ENCODE measurements around the gene HHAT.

Gene HHAT

DNA sequence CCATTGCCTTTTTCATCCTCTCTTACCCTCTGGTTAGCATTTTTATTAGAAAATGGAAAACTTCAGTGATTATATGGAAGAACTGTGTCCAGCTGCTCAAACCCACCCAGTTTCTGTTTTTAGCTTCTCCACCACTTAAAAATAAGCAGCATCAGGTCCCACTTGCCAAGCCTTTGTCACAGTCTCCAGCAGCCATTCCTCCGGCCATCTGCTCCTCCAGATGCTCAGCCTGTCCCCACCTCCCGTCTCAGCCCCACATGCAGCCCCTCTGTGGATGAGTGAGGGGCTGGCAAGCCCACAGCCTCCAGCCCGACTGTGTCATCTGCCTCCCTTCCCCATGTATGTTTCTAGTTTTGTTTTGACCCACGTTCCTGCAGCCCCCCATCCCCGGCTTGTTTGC, 289.7 kb downstream of the HHAT start:
- no peaks in the 10 kb centered on the region for H3K36me3 ChIP-seq (ENCODE audit: control insufficient read depth, insufficient read depth, low read length)
- no peak for DNase-seq
- no peaks in the 10 kb centered on the region for H3K9me3 ChIP-seq (ENCODE audit: control insufficient read depth, low read length)
- no peaks in the 10 kb centered on the region for H3K4me1 ChIP-seq (ENCODE audit: control insufficient read depth, insufficient read depth, low read length, poor library complexity, severe bottlenecking)
- no peak overlapping the region for H3K27ac ChIP-seq (ENCODE audit: insufficient read depth, low read length, poor library complexity, severe bottlenecking)
- H3K4me3 ChIP-seq (ENCODE audit: insufficient read depth, low read depth, low read length, poor library complexity, severe bottlenecking): no peak overlapping the region
- H3K27me3 ChIP-seq (replicated peaks; ENCODE audit: control insufficient read depth, insufficient read depth, low read length, poor library complexity, severe bottlenecking): no peaks in the 10 kb centered on the region

DNA sequence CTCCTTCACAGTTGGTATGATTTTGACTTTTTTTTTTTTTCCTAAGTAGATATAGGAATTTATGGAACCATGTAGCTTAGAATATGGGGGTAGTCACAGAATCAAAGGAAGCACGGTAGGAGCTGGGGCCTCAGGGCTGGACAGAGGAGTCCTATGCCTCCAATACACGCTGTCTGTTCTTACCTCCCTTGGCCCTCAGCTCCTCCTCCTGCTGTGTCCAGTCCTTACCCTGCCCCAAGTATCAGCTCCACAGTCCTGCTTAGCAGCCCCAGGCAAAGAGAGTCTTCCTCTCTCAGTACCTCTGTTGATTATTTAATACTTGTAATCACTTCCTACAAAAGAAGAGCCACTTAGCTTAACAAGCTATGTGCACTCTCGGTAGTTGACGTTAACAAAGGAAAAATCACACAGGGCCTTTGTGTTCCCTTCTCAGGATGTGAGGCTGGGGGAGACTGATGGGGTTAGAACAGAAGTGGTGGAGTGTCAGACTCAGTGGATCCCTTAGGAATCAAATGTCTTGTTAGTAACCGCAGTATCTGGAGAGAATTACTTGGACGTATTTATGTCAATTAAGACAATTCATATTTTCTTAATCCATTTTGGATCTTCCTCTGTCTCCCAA, 292.3 kb downstream of the HHAT start:
- no peak for DNase-seq
- H3K9me3 ChIP-seq (ENCODE audit: control insufficient read depth, low read length): no peaks in the 10 kb centered on the region
- no peak overlapping the region for H3K4me3 ChIP-seq (ENCODE audit: insufficient read depth, low read depth, low read length, poor library complexity, severe bottlenecking)
- no peak overlapping the region for H3K27ac ChIP-seq (ENCODE audit: insufficient read depth, low read length, poor library complexity, severe bottlenecking)
- no peaks in the 10 kb centered on the region for H3K36me3 ChIP-seq (ENCODE audit: control insufficient read depth, insufficient read depth, low read length)
- no peaks in the 10 kb centered on the region for H3K4me1 ChIP-seq (ENCODE audit: control insufficient read depth, insufficient read depth, low read length, poor library complexity, severe bottlenecking)
- no peaks in the 10 kb centered on the region for H3K27me3 ChIP-seq (replicated peaks; ENCODE audit: control insufficient read depth, insufficient read depth, low read length, poor library complexity, severe bottlenecking)

DNA sequence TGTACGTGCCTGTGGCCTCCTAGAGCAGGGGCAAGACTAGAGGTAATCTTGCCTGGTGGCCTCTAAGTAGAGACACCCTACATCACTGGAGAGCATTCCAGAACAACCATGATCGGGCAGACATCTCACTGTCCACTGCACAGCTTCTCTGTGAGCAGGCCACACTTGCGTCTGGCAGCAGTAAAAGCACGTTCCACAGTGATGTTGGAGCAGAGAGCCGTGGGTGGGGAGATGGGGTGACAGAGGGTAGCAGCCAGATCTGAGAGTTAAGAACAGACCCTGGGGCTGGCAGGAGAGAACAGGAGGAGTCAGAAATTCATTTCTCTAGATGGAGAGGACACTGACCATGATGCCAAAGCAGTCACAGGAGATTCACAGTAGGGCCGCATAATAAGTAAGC, 293.0 kb downstream of the HHAT start:
- H3K4me1 ChIP-seq (ENCODE audit: control insufficient read depth, insufficient read depth, low read length, poor library complexity, severe bottlenecking): no peaks in the 10 kb centered on the region
- H3K27me3 ChIP-seq (replicated peaks; ENCODE audit: control insufficient read depth, insufficient read depth, low read length, poor library complexity, severe bottlenecking): no peaks in the 10 kb centered on the region
- H3K9me3 ChIP-seq (ENCODE audit: control insufficient read depth, low read length): no peaks in the 10 kb centered on the region
- H3K36me3 ChIP-seq (ENCODE audit: control insufficient read depth, insufficient read depth, low read length): no peaks in the 10 kb centered on the region
- DNase-seq: no peak
- no peak overlapping the region for H3K4me3 ChIP-seq (ENCODE audit: insufficient read depth, low read depth, low read length, poor library complexity, severe bottlenecking)
- no peak overlapping the region for H3K27ac ChIP-seq (ENCODE audit: insufficient read depth, low read length, poor library complexity, severe bottlenecking)

DNA sequence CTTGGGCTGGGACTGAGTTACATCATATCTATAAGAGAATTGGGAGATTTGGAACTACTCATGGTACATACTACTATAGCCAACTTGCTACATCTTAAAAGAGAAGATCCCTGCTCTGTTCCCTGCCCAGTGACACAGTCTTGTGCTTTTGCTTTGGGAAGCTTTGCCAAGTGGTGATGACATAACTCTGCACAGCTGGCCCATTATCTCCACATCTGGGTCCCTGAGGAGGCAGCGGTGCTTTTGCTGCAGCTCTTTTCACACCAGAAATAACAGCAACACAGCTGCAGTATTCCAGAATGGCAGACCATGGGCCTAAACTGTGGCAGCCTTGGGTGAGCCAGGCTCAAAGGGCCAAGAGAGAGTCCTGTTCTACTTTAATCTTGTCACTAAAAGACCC, 296.0 kb downstream of the HHAT start:
- H3K9me3 ChIP-seq (ENCODE audit: control insufficient read depth, low read length): no peaks in the 10 kb centered on the region
- H3K27ac ChIP-seq (ENCODE audit: insufficient read depth, low read length, poor library complexity, severe bottlenecking): no peak overlapping the region
- no peak for DNase-seq
- H3K4me3 ChIP-seq (ENCODE audit: insufficient read depth, low read depth, low read length, poor library complexity, severe bottlenecking): no peak overlapping the region
- no peaks in the 10 kb centered on the region for H3K27me3 ChIP-seq (replicated peaks; ENCODE audit: control insufficient read depth, insufficient read depth, low read length, poor library complexity, severe bottlenecking)
- H3K36me3 ChIP-seq (ENCODE audit: control insufficient read depth, insufficient read depth, low read length): no peaks in the 10 kb centered on the region
- H3K4me1 ChIP-seq (ENCODE audit: control insufficient read depth, insufficient read depth, low read length, poor library complexity, severe bottlenecking): no peaks in the 10 kb centered on the region

DNA sequence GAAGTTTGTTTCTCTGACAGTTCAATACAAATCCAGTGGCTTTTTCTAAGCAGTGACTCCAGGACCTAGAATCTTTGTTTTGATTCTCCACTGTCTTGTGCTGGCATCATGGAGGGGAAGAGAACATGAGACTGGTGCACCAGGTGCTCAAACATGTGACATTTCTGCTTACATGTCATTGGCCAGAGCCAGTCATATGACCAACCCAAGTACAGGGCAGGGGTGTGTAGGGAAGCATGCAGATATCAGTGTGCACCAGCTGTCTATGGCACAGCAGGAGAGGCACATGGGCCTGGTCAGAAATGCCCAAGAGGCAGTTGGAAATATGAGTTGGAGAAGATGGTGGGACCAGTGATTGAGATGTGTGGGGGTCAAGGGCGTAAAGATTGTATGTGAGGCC, 297.0 kb downstream of the HHAT start:
- H3K27me3 ChIP-seq (replicated peaks; ENCODE audit: control insufficient read depth, insufficient read depth, low read length, poor library complexity, severe bottlenecking): no peaks in the 10 kb centered on the region
- H3K36me3 ChIP-seq (ENCODE audit: control insufficient read depth, insufficient read depth, low read length): no peaks in the 10 kb centered on the region
- no peak overlapping the region for H3K4me3 ChIP-seq (ENCODE audit: insufficient read depth, low read depth, low read length, poor library complexity, severe bottlenecking)
- no peaks in the 10 kb centered on the region for H3K9me3 ChIP-seq (ENCODE audit: control insufficient read depth, low read length)
- no peak overlapping the region for H3K27ac ChIP-seq (ENCODE audit: insufficient read depth, low read length, poor library complexity, severe bottlenecking)
- no peak for DNase-seq
- no peaks in the 10 kb centered on the region for H3K4me1 ChIP-seq (ENCODE audit: control insufficient read depth, insufficient read depth, low read length, poor library complexity, severe bottlenecking)

DNA sequence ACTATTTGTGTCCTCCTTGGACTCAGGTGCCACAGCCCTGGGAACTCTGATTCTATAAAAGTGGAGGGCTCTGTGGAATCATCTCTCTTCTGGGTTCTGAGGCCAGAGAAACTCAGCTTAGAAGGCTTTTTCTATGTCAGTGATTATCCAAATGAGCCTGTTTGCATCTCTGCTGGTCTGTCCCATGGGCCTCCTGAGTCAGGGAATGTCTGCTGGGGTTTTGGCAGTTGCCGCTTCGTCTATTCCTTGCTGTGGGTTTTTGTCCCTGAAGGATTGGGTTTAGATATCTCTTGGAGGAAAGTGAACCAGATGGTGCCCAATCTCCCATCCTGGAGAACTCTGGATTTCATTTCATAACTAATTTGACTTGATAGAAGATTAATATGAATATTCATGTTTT, 297.6 kb downstream of the HHAT start:
- H3K4me3 ChIP-seq (ENCODE audit: insufficient read depth, low read depth, low read length, poor library complexity, severe bottlenecking): no peak overlapping the region
- no peaks in the 10 kb centered on the region for H3K4me1 ChIP-seq (ENCODE audit: control insufficient read depth, insufficient read depth, low read length, poor library complexity, severe bottlenecking)
- H3K27ac ChIP-seq (ENCODE audit: insufficient read depth, low read length, poor library complexity, severe bottlenecking): no peak overlapping the region
- no peak for DNase-seq
- H3K36me3 ChIP-seq (ENCODE audit: control insufficient read depth, insufficient read depth, low read length): no peaks in the 10 kb centered on the region
- H3K27me3 ChIP-seq (replicated peaks; ENCODE audit: control insufficient read depth, insufficient read depth, low read length, poor library complexity, severe bottlenecking): no peaks in the 10 kb centered on the region
- H3K9me3 ChIP-seq (ENCODE audit: control insufficient read depth, low read length): no peaks in the 10 kb centered on the region

DNA sequence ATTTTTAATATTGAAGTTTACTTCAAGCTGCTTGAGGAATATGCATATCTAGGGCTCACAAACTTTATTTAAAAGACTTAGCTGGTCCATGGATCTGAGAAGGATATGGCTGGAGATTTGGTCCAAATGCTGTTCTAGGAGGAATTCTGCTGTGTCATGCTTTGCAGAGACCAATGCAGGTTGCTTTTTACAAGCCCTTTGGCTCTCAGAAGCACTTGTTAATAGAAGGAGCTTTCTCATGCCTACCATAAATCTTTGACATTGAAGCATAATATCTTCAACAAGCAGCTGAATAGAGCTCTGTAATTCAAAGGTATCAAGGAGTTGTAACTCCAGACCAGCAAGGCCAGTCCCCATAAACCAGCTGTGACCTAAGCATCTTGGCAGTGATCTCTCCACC, 299.1 kb downstream of the HHAT start:
- Histone ChIP-seq H3K4me1 (ENCODE audit: control insufficient read depth, insufficient read depth, low read length, poor library complexity, severe bottlenecking) (no peaks in the 10 kb centered on the region), H3K36me3 (ENCODE audit: control insufficient read depth, insufficient read depth, low read length) (no peaks in the 10 kb centered on the region), H3K4me3 (ENCODE audit: insufficient read depth, low read depth, low read length, poor library complexity, severe bottlenecking) (no peak overlapping the region), H3K27me3 (replicated peaks; ENCODE audit: control insufficient read depth, insufficient read depth, low read length, poor library complexity, severe bottlenecking) (no peaks in the 10 kb centered on the region), H3K9me3 (ENCODE audit: control insufficient read depth, low read length) (no peaks in the 10 kb centered on the region), H3K27ac (ENCODE audit: insufficient read depth, low read length, poor library complexity, severe bottlenecking) (no peak overlapping the region)
- no peak for DNase-seq

DNA sequence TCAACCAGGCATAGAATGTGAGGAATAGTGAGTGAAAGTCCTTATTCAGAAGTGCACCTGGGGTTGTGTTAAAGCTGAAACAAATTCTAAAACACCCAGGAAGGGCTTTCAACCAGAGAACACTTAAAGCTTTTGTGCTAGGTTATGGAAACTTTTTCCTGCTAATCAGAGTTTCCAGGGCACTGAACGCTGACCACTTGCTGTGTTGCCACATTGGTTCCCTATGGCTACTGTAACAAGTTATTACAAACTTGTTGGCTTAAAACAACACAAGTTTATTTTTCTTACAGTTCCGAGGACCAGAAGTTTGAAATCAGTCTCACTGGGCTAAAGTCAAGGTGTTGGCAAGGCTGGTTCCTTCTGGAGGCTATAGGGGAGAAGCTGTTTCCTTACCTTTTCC, 300.6 kb downstream of the HHAT start:
- H3K36me3 ChIP-seq (ENCODE audit: control insufficient read depth, insufficient read depth, low read length): no peaks in the 10 kb centered on the region
- no peaks in the 10 kb centered on the region for H3K27me3 ChIP-seq (replicated peaks; ENCODE audit: control insufficient read depth, insufficient read depth, low read length, poor library complexity, severe bottlenecking)
- no peaks in the 10 kb centered on the region for H3K9me3 ChIP-seq (ENCODE audit: control insufficient read depth, low read length)
- H3K4me3 ChIP-seq (ENCODE audit: insufficient read depth, low read depth, low read length, poor library complexity, severe bottlenecking): no peak overlapping the region
- H3K27ac ChIP-seq (ENCODE audit: insufficient read depth, low read length, poor library complexity, severe bottlenecking): no peak overlapping the region
- DNase-seq: no peak
- H3K4me1 ChIP-seq (ENCODE audit: control insufficient read depth, insufficient read depth, low read length, poor library complexity, severe bottlenecking): no peaks in the 10 kb centered on the region

DNA sequence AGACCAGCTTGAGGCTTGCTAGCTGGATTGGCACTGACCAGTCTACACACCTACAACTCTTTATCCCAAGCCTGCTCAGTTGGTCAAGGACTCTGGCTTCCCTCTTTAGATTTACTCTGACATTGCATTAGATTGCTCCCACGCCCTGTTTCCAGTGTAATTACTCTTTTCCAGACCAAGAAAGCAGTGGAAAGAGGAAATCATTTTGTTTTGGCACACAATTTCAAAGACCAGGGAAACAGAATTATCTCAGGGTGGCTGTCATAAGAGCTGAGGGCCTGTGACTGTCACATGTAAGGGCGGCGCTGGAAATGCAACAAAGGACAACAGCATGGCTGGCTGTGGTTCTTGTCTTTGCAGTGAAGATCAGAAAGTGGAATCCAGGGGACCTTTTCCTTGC, 302.7 kb downstream of the HHAT start:
- Histone ChIP-seq H3K36me3 (ENCODE audit: control insufficient read depth, insufficient read depth, low read length) (no peaks in the 10 kb centered on the region), H3K27ac (ENCODE audit: insufficient read depth, low read length, poor library complexity, severe bottlenecking) (no peak overlapping the region), H3K9me3 (ENCODE audit: control insufficient read depth, low read length) (no peaks in the 10 kb centered on the region), H3K4me3 (ENCODE audit: insufficient read depth, low read depth, low read length, poor library complexity, severe bottlenecking) (no peak overlapping the region), H3K27me3 (replicated peaks; ENCODE audit: control insufficient read depth, insufficient read depth, low read length, poor library complexity, severe bottlenecking) (no peaks in the 10 kb centered on the region), H3K4me1 (ENCODE audit: control insufficient read depth, insufficient read depth, low read length, poor library complexity, severe bottlenecking) (no peaks in the 10 kb centered on the region)
- no peak for DNase-seq

DNA sequence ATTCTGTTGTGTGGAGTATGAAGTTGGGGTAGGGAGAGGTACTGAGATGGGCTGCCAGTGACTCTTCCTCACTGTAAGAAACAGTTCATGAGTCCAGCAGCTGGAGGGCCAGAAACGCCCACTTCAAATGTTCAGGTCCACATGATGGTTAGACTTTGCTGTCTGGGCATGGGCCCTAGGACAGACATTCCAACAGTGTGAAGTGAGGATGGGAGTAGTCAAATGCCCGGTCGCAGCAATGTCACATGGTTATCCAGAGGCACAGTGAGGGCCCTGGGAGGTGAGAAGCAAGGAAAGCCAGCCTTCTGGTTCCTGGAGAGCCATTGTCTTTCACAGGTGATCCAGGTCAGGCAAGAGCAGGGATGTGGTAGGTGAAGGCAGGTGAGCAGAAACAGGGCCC, 304.4 kb downstream of the HHAT start:
- H3K9me3 ChIP-seq (ENCODE audit: control insufficient read depth, low read length): no peaks in the 10 kb centered on the region
- no peaks in the 10 kb centered on the region for H3K36me3 ChIP-seq (ENCODE audit: control insufficient read depth, insufficient read depth, low read length)
- no peak overlapping the region for H3K4me3 ChIP-seq (ENCODE audit: insufficient read depth, low read depth, low read length, poor library complexity, severe bottlenecking)
- H3K4me1 ChIP-seq (ENCODE audit: control insufficient read depth, insufficient read depth, low read length, poor library complexity, severe bottlenecking): no peaks in the 10 kb centered on the region
- H3K27me3 ChIP-seq (replicated peaks; ENCODE audit: control insufficient read depth, insufficient read depth, low read length, poor library complexity, severe bottlenecking): no peaks in the 10 kb centered on the region
- no peak for DNase-seq
- no peak overlapping the region for H3K27ac ChIP-seq (ENCODE audit: insufficient read depth, low read length, poor library complexity, severe bottlenecking)

DNA sequence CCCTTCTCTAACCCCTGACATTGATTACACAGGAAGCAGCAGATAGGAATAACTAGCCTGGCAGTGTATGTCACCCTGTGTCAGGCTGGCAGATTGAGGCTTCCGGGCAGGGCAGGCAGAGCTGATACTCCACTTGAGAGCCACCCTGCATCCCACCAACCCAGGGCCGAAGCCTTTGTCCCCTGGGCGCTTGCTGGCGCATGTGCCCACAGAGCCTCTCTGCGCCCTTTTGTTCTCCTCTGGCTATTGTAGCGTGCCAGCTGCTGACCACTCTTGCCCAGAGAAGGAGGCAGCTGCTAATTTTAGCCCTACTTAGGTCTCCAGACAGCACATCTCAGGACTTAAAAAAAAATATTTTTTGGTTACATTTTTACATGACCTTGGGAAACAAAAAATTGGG, 304.9 kb downstream of the HHAT start:
- no peaks in the 10 kb centered on the region for H3K4me1 ChIP-seq (ENCODE audit: control insufficient read depth, insufficient read depth, low read length, poor library complexity, severe bottlenecking)
- no peak for DNase-seq
- H3K9me3 ChIP-seq (ENCODE audit: control insufficient read depth, low read length): no peaks in the 10 kb centered on the region
- no peak overlapping the region for H3K4me3 ChIP-seq (ENCODE audit: insufficient read depth, low read depth, low read length, poor library complexity, severe bottlenecking)
- H3K36me3 ChIP-seq (ENCODE audit: control insufficient read depth, insufficient read depth, low read length): no peaks in the 10 kb centered on the region
- no peak overlapping the region for H3K27ac ChIP-seq (ENCODE audit: insufficient read depth, low read length, poor library complexity, severe bottlenecking)
- H3K27me3 ChIP-seq (replicated peaks; ENCODE audit: control insufficient read depth, insufficient read depth, low read length, poor library complexity, severe bottlenecking): no peaks in the 10 kb centered on the region
